Astrocyte (in vitro differentiated cells and primary cell): ENCODE results near the gene SLC9A6. TPM values are rescaled to one million over a fixed set of nuclear protein-coding genes. Genes with fewer than 3 reads are reported as not detected.

Experiments used
- DNase-seq: peaks from one replicate; pipeline ENCODE4 v3.0.0-alpha.2; 2010; ENCODE audit warnings: low read depth
- FAIRE-seq: peaks from 2 replicates; lab custom pipeline; 2011; peaks lifted over from hg19 to GRCh38; lab: Jason Lieb, UNC
- H2AFZ ChIP-seq: 2 replicates; pipeline ENCODE4 v1.6.0; 2012; ENCODE audit warnings: low read depth, low read length, inconsistent platforms
- H3K27ac ChIP-seq: 2 replicates; pipeline ENCODE4 v1.5.1; 2011; ENCODE audit warnings: low read depth, low read length, inconsistent platforms
- H3K27me3 ChIP-seq: 2 replicates; pipeline ENCODE4 v1.6.0; 2011; ENCODE audit warnings: low read length, inconsistent platforms; ENCODE audit not compliant: insufficient read depth
- H3K36me3 ChIP-seq: 2 replicates; pipeline ENCODE4 v1.5.1; 2011; ENCODE audit warnings: low read length, inconsistent platforms; ENCODE audit not compliant: insufficient read depth
- H3K4me1 ChIP-seq: 2 replicates; pipeline ENCODE4 v1.5.1; 2011; ENCODE audit warnings: low read length, inconsistent platforms; ENCODE audit not compliant: insufficient read depth
- H3K4me2 ChIP-seq: 2 replicates; pipeline ENCODE4 v1.6.0; 2012; ENCODE audit warnings: low read length, inconsistent platforms
- H3K4me3 ChIP-seq: 2 replicates; pipeline ENCODE4 v1.5.1; 2011; ENCODE audit warnings: low read depth, mild to moderate bottlenecking, low read length, inconsistent platforms; ENCODE audit not compliant: insufficient read depth
- H3K79me2 ChIP-seq: 2 replicates; pipeline ENCODE4 v1.6.0; 2012; ENCODE audit warnings: mild to moderate bottlenecking, low read length, inconsistent platforms; ENCODE audit not compliant: insufficient read depth
- H3K9ac ChIP-seq: 2 replicates; pipeline ENCODE4 v1.6.0; 2012; ENCODE audit warnings: mild to moderate bottlenecking, low read length, inconsistent platforms
- H3K9me3 ChIP-seq: 2 replicates; pipeline ENCODE4 v1.5.1; 2012; ENCODE audit warnings: low read depth, mild to moderate bottlenecking, low read length, inconsistent platforms; ENCODE audit not compliant: insufficient read depth
- H4K20me1 ChIP-seq: 2 replicates; pipeline ENCODE4 v1.6.0; 2012; ENCODE audit warnings: low read length, inconsistent platforms; ENCODE audit not compliant: insufficient read depth
- H3K27ac Mint-ChIP-seq: one replicate; pipeline ENCODE4 v1.8.0; 2021; ENCODE audit warnings: mild to moderate bottlenecking, mixed read lengths; ENCODE audit not compliant: unreplicated experiment
- H3K27me3 Mint-ChIP-seq: one replicate; pipeline ENCODE4 v1.8.0; 2021; ENCODE audit warnings: low read depth, mixed read lengths; ENCODE audit not compliant: unreplicated experiment
- H3K36me3 Mint-ChIP-seq: one replicate; pipeline ENCODE4 v1.8.0; 2021; ENCODE audit warnings: low read depth, mixed read lengths; ENCODE audit not compliant: unreplicated experiment
- H3K4me1 Mint-ChIP-seq: one replicate; pipeline ENCODE4 v1.8.0; 2021; ENCODE audit warnings: low read depth, mixed read lengths; ENCODE audit not compliant: unreplicated experiment
- H3K4me3 Mint-ChIP-seq: one replicate; pipeline ENCODE4 v1.8.0; 2021; ENCODE audit warnings: mild to moderate bottlenecking, moderate library complexity, mixed read lengths; ENCODE audit not compliant: unreplicated experiment
- H3K9me3 Mint-ChIP-seq: one replicate; pipeline ENCODE4 v1.8.0; 2021; ENCODE audit warnings: mild to moderate bottlenecking, mixed read lengths; ENCODE audit not compliant: unreplicated experiment
- CTCF ChIP-seq: IDR thresholded peaks from 2 replicates; pipeline ENCODE4 v1.5.1; 2011; ENCODE audit warnings: low read depth, mild to moderate bottlenecking, inconsistent platforms, low read length, moderate library complexity; ENCODE audit not compliant: insufficient read depth
- EZH2 ChIP-seq: IDR thresholded peaks from 2 replicates; pipeline ENCODE4 v1.6.1; 2012; ENCODE audit warnings: mild to moderate bottlenecking, low read length, inconsistent platforms; ENCODE audit not compliant: insufficient read depth
- total RNA-seq: library from RNA; stranded (reverse); gene quantifications from 2 replicates; pipeline ENCODE4 v1.2.1, GENCODE V29; 2021

Gene SLC9A6
- total RNA-seq, 1 donor from 2014 or later: 12.8 TPM

DNA sequence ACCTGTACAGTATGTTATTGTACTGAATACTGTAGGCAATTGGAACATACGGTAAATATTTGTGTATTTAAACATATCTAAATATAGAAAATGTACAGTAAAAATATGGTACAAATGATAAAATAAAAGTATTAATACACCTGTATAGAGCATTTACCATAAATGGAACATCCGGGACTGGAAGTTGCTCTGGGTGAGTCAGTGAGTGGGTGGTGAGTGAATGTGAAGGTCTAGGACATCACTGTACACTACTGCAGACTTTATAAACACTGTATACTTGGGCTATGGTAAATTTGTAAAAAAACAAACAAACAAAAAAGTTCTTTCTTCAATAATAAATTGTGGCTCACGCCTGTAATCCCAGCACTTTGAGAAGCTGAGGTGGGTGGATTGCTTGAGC, 109.7 kb downstream of the SLC9A6 start:
- H3K4me3 Mint-ChIP-seq: no peak overlapping the region
- Histone ChIP-seq H3K9ac (no peak overlapping the region), H3K36me3 (no peaks in the 10 kb centered on the region), H3K4me3 (no peak overlapping the region), H2AFZ (no peak overlapping the region), H4K20me1 (no peaks in the 10 kb centered on the region), H3K27ac (no peak overlapping the region), H3K27me3 (no peaks in the 10 kb centered on the region), H3K79me2 (no peaks in the 10 kb centered on the region), H3K4me2 (no peak overlapping the region), H3K4me1 (no peaks in the 10 kb centered on the region), H3K9me3 (no peaks in the 10 kb centered on the region)
- no peaks in the 10 kb centered on the region for H3K9me3 Mint-ChIP-seq
- TF ChIP-seq CTCF (no peak), EZH2 (no peak)
- H3K36me3 Mint-ChIP-seq: no peaks in the 10 kb centered on the region
- no peaks in the 10 kb centered on the region for H3K27me3 Mint-ChIP-seq
- DNase-seq: no peak
- H3K27ac Mint-ChIP-seq: no peak overlapping the region
- no peak for FAIRE-seq
- H3K4me1 Mint-ChIP-seq: no peaks in the 10 kb centered on the region

Other genes starting within 250 kb of the SLC9A6 start
- gene CT45A3, start 217.2 kb upstream of the SLC9A6 start, total RNA-seq: not detected in 2 replicates
- not detected in 2 replicates for gene CT45A5, start 199.9 kb upstream of the SLC9A6 start, total RNA-seq
- not detected in 2 replicates for gene CT45A6, start 182.6 kb upstream of the SLC9A6 start, total RNA-seq
- not detected in 2 replicates for gene CT45A2, start 165.4 kb upstream of the SLC9A6 start, total RNA-seq
- gene CT45A7, start 148.2 kb upstream of the SLC9A6 start, total RNA-seq: not detected in 2 replicates
- gene CT45A8, start 130.9 kb upstream of the SLC9A6 start, total RNA-seq: not detected in 2 replicates
- gene CT45A9, start 113.6 kb upstream of the SLC9A6 start, total RNA-seq: not detected in 2 replicates
- gene CT45A10, start 92.0 kb upstream of the SLC9A6 start, total RNA-seq: not detected in 2 replicates
- gene SAGE1, start 91.7 kb upstream of the SLC9A6 start, total RNA-seq: not detected in 2 replicates
- 22.0 and 22.9 TPM in 2 replicates for gene MMGT1, start 11.4 kb upstream of the SLC9A6 start, total RNA-seq
- gene FHL1, start 162.1 kb downstream of the SLC9A6 start, total RNA-seq: 100 and 115 TPM in 2 replicates